IPS-NIHi7 (cell line): ENCODE data around the gene GTPBP4.

ENCODE experiments used
- DNase-seq: peaks from one replicate; pipeline ENCODE4 v3.0.0; 2012; ENCODE audit warnings: mixed read lengths; ENCODE audit errors: extremely low spot score

GTPBP4 gene

DNA sequence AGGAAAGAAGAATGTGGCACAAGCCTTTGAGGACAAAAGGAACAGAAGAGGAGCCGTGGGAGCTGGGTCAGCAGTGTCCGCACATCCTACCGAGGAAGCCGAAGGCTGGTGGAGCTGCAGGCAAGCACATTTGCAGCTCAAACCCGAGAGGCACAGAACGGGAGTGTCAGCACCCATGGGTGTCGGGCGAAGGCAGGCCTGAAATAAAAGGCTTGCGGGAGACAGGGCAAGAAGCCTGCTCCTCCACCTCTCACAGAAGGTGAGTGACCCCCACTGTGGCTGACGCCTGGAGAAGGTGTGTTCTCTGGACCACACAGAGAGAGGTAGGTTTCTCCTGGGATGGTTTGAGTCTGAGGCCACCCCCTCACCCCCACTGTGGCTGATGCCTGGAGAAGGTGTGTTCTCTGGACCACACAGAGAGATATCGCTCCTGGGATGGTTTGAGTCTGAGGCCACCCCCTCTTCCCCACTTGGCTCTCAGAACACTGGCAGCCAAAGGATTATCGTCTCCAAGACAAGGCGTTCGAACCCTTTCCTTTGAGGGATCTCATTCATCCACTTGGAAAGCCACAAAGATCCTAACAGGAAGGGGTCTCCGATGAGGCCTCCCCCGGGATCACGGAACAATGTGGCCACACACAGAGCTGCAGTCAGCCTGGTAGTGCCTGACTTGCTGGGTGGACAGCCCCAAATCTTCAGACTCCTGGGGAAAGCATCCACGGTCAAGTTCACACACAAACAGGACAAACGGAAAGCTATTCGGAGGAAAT lies 21.6 kb upstream of the GTPBP4 start:
- DNase-seq = no peak

DNA sequence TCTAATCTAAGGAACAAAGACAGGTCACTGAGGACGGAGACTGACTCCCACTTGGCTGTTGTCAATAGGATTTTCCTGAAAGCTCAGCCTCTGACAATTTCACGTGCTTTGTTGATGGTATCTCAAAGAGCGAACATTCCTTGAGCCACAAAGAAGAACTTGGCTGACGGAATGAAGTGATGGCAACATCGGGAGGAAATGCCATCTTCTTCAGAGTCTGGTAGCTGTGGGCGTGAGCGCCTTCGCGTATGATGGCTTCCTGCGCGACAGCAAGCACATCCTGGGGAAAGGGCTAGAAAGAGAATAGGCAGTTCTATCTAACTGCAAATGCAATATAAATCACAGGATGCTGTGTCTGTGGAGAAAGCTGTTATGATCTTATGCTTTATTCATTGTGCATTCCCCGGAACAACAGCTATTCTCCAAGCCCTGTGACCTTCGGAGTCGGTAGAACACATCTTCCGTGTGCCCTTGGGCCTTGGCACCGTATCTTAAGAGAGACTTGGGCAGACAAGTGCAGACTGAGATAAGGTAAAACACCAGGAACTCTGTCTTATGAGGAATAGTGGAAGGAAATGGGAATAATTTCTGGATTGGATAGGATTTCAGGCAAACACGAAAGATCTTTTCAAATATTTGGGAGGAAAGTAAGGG lies 19.6 kb upstream of the GTPBP4 start:
- DNase-seq = no peak

- DNase-seq = no peak
These were observed 18.6 kb upstream of the GTPBP4 start for GRCh38 chr10:969473-970150.

DNA sequence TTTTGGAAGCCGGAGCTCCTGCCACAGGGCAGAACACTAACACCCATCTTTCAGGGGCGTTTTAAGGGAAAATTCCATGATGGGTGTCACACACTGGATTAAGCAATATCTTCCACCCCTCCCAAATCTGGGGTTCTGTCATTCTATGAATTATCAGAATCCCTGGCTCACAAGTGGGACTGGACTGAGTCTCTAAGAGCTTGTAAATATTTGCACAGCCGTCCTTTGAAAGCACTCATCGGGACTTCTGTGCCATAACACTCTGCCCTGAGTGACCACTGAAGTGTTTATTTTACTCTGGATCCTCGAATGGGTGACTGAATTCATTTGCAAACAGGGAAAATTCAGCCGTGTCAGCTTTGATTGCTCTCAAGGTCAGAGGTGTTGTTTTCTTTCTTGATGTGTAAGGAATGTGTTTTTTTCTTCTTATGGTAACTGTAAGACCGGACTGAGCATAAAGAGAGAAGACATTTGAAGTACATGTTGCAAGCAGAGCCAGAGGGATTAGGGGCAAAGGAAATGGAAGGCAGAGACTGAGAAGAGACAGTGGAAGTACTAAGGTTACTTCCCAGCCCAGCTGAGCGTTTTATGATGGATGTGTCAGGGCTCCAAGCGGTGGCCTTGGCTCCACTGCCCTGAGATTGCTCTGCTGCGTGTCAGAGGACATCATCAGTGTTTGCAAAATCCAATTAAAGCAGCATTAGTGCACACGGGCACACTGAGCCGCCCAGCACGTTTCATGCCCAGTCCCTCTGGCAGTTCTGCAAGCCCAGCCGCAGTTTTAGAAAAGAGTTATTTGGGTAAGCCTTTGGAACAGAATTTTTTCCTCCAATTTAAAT lies 17.7 kb upstream of the GTPBP4 start:
- no peak for DNase-seq

DNA sequence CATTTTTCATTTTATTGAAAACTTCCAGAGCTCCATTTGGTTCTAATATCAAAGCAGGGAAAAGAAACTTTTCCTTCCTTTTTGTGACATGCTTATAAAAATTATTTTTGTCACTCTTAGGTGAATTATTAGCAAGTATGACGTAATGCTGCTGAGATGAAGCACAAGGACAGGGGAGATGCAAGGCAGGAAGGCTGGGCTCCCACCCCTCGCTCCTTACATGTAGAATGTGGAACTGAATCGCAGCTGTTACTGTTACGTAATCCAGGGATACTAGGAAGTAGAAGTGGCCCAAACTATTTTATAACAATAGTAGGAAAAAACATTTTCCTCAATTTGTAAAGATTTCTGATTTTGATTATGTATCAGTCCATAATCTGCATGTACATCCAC lies 17.1 kb upstream of the GTPBP4 start:
- DNase-seq = no peak

- no peak for DNase-seq
These were observed 16.6 kb upstream of the GTPBP4 start for GRCh38 chr10:971613-972012.

DNA sequence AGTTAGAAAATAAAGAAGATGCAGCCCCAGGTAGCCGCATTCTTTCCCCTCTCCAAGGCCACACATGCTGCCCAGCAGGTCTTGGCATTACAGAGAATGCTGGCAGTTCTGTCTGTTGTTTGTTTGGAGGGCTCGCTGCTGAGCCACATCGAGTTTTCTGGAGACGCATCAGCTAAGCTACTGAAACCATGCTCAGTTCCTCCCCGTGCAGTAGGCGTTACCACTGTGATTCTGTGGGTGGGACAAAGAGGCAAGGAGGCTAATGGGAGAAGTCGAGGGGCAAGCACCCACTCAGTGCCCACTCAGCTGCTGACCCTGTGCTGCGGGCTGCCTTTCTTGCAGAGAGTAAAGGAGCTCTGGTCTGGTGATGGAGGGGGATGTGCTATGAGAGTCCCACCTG lies 15.5 kb upstream of the GTPBP4 start:
- no peak for DNase-seq

DNA sequence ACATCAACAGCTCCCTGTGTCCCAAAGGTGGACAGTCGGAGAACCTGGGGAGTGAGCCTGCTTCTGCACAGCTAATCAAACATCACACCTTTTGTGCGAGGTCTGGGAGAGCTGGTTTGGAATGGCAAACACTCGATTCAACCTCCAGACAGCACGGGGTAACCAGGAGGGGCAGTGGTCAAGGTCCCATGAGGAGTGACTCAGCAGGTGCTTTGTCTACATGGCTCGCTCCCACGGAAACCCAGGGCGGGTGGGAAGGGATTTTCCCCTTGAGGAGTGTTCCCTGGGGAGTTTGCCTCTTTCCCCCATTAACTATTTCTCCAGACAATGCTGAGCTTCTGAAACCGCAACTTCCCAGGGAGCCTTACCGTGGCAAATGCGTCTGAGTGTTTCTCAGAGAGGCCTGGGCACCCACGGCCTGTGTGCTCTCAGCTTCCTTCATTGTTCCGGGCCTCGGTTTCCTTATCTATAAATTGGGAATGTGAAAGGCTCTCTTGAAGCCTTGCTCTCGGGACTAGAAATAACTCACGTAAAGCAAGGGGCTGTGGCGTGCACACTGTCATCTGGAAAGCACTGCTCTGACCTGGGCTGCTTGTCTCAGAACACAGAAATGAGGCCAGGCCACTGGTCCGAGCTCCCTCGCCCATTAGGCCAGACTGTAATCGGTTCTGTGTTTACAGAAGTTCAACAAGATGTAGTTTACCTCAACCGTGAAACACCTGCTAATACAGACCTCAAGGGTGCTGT lies 14.0 kb upstream of the GTPBP4 start:
- DNase-seq = no peak

GRCh38 chr10:974785-975074 lies 13.5 kb upstream of the GTPBP4 start:
- DNase-seq = no peak

GRCh38 chr10:976316-976715 lies 11.9 kb upstream of the GTPBP4 start:
- no peak for DNase-seq

DNA sequence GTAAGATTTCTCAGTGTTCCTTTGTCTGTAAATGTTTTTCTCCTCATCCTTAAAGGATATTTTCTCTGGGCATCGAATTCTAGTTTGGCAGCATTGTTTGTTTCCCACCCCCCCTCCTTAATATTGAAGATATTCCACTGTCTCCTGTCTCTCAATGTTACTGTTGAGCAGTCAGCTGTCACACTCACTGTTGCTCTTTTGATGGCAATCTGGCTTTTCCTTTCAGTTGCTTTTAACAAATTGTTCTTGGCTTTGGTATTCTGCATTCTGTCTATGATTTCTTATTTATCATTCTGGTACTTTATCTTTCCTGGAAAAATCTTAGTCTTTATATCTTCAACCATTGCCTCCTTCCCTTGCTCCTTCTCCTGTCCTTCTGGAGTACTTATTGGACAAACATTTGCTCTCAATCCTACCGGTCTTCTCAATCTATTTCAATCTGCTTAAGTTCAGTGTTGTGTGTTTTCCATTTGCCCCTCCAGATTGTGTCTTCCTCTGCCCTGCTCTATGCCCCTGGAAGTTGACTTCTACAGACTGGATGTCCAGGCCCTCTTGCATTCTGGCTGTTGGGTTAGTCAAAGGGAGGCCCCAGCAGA lies 9.3 kb upstream of the GTPBP4 start:
- no peak for DNase-seq

GRCh38 chr10:980468-981093 lies 7.7 kb upstream of the GTPBP4 start:
- DNase-seq = no peak

GRCh38 chr10:983401-983800 lies 4.8 kb upstream of the GTPBP4 start:
- DNase-seq = no peak

- no peak for DNase-seq
These were observed 4.1 kb upstream of the GTPBP4 start for GRCh38 chr10:983971-984655.

- DNase-seq = no peak
These were observed 2.9 kb upstream of the GTPBP4 start for GRCh38 chr10:985361-985760.

GRCh38 chr10:986137-986825 lies 2.0 kb upstream of the GTPBP4 start:
- no peak for DNase-seq

DNA sequence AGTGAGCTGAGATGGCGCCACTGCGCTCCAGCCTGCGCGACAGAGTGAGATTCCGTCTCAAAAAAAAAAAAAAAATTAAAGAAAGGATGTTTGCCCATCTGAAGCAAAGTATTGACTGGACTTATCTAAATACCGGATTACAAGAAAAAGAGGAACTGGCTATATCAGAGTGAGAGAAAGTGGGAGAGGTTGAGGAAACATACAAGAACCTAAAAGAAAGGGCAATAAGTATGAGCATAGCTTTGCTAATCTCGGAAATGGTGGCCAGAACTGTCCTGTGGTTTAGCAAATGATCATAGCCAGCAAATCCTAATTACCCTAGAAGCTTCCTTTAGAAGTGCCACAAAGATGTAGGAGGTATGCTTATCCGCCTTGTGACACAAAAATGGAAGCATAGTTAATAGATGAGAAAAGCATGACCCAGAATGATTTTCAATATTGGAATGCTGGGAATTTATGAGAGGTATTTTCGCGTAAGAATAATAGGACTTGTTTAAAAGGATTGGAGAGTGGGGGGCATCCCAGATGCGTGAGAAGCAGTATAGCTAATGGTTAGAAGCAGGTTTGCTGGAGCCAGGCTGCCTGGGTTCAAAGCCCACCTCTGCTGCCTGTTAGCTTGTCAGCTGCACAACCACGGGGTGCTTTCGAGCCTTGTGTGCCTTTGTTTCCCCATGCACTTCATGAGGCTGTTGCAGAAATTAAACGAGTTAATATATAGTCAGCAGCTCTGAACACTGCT lies 1.2 kb upstream of the GTPBP4 start:
- no peak for DNase-seq

DNA sequence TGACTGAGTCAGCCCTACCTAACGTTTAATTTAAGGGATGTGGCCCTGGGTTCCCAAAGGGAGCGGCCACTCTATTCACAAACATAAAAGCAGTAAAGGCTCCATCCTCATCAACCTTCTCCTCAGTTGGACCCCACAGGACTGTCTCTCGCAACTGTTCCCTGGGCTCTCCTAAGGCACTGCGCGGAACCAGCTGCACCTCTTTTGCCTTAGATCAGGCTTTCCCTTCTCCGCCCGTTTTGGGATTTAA lies 689 bp upstream of the GTPBP4 start:
- DNase-seq = no peak
